ENCODE data around the gene CPED1.
"Not testable (repeated sequence)": the region's sequence is repeated elsewhere in the genome, so short reads cannot be mapped to it uniquely, and the experiment has no call there.

Gene CPED1

DNA sequence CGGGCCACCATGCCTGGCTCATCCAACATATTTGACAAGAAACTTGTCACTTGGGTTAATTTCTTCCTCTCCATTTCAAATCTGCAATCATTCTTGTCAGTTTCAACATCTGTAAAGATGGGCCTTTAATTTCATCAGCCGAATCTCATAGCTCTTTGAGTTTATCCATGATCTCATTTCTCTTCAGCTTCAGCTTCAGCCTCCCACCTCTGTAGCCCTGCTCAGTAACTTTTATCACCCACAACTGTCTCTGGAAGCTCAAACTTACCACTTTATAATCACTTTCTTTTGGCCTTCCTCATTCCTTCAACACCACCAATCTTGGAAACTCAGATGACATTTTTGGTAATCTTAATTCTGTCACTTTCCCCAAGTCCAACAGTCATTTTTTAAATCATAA is 83.2 kb downstream of the CPED1 start:
- DNase-seq (ENCODE audit: low read depth): no peak

DNA sequence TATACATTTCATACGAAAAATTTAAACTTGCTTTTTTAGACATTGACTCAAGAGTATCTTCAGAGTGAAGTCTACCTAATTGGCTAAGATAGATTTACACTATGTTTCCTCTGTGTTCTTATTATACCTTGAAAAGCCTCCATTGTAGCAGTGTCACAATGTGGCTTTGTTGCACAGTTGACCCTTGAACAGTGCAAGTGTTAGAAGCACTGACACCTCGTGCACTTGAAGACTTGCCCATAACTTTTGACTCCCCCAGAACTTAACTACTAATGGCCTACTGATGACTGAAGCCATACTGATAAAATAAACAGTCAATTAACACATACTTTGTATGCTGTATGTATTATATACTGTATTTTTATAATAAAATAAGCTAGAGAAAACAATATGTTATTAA is 84.3 kb downstream of the CPED1 start:
- DNase-seq (ENCODE audit: low read depth): no peak

DNA sequence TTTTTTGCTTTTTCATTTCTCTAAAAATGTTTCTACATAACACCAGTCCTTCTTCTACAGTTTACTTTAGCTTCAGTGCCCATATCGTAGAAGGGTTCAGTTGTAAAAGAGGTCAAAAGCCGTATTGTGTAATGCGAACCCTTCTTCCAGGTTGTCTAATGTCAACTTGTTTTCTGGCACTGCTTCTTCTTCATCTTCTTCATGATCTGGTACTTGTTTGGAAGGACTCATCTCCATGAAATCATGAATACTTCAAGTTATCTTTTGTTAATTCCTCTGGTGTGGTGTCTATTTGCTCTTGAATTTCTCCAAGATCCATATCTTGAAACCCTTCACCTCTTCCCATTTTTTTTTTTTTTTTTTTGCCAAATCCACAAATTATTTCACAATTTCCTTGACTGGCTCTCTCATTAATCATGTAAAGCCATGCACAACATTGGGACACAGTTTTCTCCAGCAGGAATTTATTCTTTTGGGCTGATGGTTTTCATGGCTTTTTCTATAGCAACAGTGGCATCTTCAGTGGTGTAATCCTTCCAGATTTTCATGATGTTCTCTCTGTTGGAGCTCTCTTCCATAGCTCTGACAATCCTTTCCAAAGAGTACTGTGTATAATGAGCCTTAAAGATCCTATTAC is 85.1 kb downstream of the CPED1 start:
- no peak for DNase-seq (ENCODE audit: low read depth)

DNA sequence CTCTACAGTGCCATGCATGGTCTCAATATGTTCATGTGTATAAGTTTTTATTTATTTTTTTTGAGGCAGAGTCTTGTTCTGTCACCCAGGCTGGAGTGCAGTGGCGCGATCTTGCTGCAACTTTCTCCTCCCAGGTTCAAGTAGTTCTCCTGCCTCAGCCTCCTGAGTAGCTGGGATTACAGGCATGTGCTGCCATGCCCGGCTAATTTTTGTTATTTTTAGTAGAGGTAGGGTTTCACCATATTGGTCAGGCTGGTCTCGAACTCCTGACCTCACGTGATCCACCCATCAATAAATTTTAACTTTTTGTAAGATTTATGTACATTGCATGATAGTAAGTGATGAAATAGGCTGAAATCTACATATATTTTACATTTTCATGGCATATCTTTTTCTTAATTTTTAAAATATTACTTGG is 86.9 kb downstream of the CPED1 start:
- DNase-seq (ENCODE audit: low read depth): not testable (repeated sequence)

DNA sequence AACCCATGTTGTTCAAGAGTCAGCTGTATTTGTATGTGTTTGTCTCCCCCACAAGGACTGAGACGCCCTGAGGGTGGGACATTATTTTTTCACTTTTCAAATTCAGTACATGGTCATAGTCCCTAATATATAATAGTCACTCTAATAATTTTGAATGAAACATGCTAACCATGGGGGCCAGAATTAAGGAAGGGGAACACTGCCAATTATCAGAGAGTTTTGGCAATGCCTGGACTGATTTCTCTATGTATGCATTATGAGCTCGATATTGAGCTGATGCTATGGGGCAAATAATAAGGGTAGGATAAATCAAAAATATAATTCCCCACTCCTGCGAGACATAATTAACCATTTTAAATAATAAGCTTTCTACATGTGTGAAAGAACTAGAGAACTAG is 87.4 kb downstream of the CPED1 start:
- DNase-seq (ENCODE audit: low read depth): no peak

DNA sequence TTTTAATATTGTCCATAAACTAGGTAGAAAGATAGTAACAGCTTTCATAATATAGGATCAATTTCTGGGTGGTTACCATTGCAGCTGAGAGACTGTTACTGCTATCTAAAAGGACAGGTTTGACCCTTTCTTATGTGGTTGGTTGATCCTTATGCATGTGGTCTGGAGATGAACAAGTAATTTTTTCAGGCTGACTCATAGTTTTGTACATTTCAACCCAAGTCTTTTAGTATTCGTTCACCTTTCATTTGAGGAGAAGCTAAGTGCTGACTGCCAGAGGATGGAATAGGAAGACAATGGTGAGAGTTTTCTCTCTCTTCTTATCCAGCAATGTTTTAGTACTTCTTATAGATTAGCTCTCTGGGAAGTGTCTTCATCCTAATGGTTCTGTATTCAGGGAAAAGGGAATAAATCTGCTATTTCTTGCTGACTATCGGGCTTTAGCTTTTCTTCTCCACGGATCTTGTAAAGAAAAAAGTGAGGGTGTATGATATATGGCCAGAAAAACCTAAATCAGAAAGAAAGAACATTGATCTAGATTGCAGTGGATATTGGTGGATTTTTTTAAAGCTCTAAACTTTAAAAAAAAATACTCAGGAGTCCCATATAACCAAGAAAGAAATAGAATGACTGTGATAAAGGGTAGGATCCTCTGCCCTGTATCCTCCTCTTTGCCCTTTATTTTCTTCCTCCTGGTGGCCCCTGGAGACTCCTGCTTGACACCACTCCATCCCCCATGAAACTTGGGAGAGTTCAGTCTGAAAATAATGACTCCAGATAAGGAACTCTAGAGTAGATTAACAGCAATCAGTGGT is 88.0 kb downstream of the CPED1 start:
- no peak for DNase-seq (ENCODE audit: low read depth)

DNA sequence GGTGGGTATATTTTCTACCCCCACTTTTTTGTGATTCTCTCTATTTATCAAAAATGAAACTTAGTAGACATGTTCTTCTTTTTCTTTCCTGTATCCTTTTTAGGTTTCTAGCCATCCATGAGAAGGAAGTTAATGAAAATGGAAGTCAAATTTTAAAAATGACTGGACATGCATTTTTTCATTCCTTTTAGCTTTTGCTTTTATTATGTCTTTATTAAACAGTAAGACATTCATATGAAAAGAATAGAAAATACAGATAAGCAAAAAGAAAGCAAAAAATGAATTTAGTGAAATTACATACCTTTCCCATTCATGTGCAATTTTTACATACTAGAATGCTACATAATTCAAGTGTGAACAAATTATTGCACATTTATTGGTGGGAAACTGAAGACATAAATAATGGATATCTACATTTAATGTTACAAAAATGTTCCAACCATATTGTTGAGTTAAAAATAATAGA is 88.7 kb downstream of the CPED1 start:
- DNase-seq (ENCODE audit: low read depth): no peak

DNA sequence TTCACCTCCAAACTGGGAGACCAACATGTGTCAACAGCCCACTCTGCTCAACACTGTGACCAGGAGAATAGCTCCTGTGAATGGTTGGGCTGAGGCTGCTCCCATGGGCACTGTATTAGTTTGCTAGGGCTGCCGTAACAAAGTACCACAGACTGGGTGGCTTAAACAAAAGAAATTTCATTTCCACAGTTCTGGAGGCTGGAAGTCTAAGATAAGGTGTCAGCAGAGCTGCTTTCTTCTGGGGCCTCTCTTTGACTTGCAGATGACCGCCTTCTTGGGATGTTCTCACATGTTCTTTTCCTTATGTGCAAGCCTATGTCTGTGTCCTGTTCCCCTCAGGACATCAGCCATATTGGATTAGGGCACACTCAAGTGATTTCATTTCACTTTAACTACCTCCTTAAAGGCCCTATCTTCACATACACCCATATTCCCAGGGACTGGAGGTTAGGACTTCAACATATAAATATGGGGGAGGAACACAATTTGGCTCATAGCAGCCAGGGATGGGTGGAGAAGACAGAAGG is 90.3 kb downstream of the CPED1 start:
- DNase-seq (ENCODE audit: low read depth): no peak

DNA sequence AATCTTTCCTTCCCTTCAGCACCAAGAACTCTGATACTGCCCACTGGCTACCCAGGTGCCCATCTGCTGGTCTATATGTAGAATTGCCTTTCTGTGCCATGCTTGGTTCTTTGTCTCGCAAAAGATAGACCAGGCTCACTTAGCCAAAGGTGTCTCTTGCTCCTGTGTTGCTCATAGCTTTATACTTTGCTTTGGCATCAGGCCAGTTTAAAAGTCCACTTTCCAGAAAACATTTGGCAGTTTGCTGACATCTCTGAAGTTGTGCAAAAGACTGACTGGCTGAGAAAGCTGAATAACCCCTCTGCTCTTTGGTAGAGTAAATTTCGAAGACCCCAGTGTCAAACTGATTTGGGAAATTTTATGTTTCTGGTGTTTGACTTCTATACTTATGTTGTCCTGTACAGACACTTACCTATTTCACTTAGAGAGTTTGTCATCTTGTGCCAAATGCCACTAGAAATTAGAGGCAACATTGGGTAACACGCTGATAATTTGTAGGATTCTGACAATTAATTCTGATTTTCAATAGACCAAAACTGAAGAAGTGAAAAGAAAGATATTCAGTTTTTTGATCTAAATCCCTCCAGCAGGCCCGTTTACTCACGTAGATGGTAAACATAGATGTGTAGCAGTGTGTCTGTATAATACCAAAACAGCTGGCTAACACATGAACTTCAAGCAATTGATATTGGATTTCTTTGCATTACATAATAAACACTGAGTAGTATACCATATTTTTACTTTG is 91.1 kb downstream of the CPED1 start:
- no peak for DNase-seq (ENCODE audit: low read depth)

DNA sequence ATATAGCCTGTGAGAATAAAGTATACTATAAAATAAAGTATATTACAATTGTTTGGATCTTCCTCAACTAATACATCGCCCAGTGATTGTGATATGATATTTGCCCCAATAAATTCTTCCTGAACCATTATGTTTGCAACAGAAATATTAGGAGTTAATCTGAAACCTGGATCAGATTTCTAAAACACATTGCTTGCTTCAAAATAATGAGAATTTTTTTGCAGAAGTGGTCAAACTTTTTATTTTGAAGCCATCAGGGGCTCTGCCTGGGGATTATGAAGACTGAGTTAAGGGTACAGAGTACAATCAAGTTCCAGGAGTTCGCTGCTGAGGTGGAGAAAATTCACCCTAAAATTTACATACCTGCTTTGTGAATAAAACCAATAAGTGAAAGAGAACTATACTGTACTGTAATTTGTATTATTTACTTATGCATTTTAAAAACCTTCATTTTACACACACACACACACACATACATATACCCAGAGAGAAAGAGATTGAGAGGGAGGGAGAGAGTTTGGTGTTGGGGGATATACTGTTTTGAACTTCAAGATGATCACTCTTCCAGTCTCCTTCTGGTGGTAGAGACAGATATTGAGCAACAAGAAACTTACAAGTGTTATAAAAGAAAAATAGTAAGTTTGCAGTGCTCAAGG is 91.9 kb downstream of the CPED1 start:
- DNase-seq (ENCODE audit: low read depth): no peak

DNA sequence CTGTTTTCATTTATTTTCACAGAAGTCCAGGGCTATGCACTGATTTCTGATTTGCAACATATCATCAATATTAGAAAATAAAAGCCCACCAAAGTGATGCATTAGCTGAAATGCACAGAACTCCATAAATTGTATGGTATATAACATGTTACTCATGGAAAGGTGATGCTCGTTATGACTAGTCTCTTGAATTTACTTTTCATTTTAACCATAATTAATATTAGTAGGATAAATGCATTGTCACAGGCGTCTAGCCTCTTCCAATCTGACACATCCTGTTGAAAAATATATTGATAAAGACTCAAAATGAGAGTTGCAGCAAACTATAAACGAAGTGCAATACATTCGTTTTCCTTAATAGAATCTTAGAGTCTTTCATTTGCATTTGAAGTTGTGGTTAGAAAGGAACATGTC is 92.4 kb downstream of the CPED1 start:
- no peak for DNase-seq (ENCODE audit: low read depth)

DNA sequence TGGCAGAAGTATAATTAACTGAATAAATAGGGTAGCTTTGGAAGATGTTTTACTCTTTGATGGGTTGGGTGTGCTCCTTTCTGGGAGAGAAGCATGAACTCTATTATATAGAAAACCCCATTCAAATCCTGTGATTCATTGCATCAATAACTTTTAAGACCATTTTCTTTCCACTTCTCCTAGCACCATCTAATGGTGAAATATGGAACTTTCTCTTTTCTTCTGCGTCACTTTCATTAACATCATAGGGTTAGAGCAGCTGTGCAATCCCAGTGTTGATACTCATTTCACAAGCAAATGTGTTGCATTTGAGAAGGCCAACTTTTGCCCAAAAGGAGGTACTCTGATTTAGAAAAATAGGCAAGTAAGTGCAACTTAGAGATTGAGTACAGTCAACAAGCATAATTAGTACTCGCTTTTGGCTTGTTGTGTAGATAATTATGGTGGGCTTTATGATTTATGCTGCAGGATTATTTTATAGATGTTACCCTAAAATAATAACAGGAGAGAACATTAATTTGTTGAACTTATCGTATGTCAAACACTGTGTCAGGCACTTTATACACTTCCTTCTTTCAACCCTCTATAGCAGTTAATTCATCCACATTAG is 92.9 kb downstream of the CPED1 start:
- DNase-seq (ENCODE audit: low read depth): no peak

DNA sequence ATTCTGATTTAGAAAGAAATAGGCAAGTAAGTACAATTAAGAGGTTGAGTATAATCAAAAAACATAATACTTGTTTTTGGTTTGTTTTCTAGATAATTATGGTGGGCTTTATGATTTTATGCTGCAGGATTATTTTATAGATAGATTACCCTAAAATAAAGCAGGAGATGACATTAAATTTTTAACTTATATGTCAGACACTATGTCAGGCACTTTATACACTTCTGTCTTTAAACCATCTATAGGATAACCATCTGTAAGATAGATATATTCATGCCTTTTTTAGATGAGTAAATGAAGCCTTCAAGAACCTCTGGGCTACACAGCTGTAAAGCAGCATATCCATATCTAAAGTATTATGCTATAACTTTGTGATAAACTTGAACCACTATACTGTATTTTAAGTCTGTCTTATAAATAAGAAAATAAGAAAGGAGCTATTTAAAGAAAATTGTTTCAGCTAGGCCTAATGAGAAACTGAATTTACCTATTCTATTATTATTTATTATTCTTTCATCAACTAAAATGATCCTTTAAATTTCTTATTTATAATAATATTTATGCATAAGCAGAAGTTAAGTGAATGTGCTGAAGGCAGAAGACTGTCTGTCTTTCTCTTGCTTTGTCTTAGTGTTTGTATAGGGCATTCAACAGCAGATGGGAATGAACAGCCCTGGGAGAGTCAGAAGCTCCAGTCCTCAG is 94.0 kb downstream of the CPED1 start:
- DNase-seq (ENCODE audit: low read depth): no peak

DNA sequence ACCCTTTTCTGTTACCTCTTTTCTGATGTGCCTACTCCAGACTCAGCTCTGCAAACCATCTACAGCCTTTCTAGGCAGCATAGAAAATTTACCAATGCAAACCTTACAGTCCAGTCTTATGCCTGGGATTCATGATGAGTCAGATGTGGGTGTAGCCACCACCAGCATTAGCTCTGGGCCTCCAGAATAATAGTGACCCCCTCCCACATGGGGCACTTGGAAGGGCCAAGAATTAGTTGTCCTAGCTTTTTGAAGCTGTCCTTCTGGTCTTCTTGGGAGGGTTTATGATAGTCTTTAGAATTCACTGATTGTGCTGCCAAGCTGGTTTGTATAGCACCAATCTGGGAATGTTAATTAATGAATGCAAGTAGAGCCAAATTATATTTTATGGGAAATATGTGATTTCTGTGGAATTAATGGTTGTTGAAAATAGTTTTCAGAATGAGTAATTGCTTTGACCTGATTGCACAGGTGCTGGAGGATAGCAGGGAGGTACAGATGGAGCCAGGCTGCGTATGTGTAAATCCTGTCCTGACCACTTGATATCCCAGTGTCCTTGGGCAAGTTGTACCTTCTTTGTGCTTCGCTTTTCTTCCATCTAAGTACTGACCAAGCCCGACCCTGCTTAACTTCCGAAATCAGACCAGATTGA is 94.8 kb downstream of the CPED1 start:
- no peak for DNase-seq (ENCODE audit: low read depth)

DNA sequence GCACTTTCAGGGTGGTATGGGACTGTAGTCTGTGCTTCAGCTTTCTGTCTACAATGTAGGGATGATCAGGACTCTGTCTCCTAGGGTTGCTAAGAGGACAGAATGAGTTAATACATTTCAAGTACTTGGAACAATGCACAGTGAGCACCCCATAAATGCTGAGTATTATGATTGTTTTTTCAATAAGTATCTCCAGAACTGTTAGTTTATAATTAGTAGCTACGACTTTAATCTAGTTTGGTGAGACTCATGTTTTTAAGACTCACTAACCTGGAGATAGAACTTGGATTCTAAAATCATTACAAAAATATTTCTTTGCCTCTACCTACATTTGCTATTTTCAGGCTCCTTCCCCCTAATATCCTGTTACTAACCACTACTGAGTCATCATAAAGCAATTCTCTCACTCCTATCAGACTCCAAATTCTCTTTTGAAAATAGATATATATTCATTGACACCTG is 95.3 kb downstream of the CPED1 start:
- no peak for DNase-seq (ENCODE audit: low read depth)

DNA sequence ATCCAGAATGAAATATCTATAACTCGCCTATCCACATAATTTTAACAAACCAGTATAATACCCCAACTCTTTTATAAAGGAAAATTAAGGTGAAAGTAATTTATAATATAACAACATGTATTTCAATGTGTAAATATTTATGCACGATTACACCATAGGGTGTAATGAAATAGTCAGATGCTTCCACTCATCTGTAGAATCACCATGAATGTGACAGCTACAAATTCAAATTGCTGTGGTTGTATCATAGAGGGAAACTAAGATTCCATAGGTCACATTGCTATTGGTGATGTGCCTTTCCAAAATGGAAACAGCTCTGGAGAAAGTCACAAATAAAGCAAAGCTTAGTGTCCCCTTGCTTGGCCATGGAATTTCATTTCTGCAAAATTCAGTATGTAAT is 95.7 kb downstream of the CPED1 start:
- DNase-seq (ENCODE audit: low read depth): no peak

DNA sequence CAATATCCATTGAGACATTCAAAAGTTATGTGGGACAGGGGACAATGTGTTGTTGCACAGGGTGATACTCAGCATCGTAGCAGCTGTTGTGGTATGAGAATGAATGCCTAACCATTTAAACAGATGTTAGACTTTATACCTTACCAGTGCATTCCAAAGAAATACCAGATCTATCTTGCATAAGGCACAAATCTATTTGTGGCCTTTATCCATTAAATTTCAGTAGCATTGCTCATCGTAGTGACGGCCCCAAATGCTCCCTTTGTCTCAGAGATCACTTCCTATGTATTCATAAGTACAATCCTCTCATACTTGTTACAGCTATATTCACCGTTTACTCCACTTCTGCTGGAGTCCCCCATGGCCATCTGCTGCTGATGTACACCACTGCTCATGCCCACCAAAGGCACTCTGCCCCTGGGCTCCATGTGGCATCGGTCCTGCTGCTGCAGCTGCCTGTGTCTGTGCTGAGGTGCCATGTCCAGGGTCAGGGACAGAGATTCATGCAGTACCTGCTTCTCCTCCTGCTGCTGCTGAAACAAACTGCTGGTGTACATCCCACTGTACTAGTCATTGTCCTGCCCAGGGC is 96.3 kb downstream of the CPED1 start:
- no peak for DNase-seq (ENCODE audit: low read depth)

DNA sequence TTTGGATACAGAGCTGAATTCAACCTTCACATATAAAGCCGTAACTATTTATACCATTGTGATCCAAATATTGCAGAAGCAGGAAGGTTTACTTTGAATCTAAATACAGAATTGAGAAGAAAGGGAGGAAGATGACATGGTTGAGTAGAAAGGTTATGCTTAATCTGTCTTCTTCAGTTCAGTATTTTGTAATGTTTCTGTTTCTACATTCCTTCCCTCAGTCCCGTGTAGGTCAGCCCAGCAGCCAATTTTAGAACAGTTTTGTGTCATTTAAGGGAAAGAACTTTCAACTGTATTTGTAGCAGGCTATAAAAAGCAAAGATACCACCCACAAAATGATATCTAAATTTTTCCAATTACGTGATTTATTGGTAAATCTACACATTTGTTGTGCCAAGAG is 97.4 kb downstream of the CPED1 start:
- DNase-seq (ENCODE audit: low read depth): no peak

DNA sequence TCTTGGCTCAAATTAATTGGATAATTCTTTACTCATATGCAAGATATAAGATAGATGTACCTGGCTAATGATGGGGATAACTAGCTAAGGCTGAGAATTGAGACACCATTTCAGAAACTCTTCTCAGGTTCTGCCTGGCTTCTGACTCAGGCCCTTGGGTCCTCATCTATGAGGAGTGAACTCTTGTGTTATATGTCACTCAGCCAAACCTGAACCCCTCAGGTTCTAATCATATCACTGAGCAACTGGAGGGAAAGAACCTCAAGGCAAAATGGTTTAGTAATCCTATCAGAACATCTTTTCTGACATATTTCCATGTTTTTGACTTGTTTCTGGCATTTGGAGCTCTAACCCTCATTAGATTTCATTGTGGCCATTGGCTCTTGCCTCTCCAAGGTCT is 100.4 kb downstream of the CPED1 start:
- DNase-seq (ENCODE audit: low read depth): no peak

DNA sequence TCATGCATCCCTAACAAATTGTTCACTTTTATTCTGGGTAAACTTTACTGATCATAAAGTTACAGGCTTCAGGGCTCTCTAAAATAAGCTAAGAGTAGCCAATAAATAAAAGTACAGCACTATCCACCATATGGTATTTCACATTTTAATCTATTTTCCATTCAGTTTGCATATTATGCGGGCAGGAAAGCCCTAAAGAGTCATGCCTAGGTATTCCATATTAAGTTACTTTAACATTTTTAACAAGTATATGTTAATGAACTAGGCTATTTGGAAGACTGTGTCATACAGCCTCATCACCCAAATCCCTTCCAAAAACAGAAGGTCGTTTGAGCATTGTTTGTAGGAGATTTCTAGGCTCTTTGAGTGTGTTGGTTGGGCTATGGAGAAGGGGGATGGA is 106.3 kb downstream of the CPED1 start:
- no peak for DNase-seq (ENCODE audit: low read depth)
